ENCODE data around the gene SYNE1.

GRCh38 chr6:152609125-152609670 is 28.0 kb downstream of the SYNE1 start:
- no peak for TF ChIP-seq EP300 (conservative IDR thresholded peaks at IDR 0.05; ENCODE audit: poor library complexity, severe bottlenecking)
- no peak for TF ChIP-seq CTCF (IDR thresholded peaks at IDR 0.05; ENCODE audit: poor library complexity, severe bottlenecking)
- TF ChIP-seq SMC3 (conservative IDR thresholded peaks at IDR 0.05; ENCODE audit: poor library complexity) = no peak
